ENCODE measurements around the gene HOXC5. TPM values are rescaled to one million over a fixed set of nuclear protein-coding genes. Genes with fewer than 3 reads are reported as not detected.
A peak's percentile ranks its signal among the peaks of the same experiment; 100 is the strongest.

HOXC5 gene
- total RNA-seq, 1 donor from 2014 or later, result not detected

DNA sequence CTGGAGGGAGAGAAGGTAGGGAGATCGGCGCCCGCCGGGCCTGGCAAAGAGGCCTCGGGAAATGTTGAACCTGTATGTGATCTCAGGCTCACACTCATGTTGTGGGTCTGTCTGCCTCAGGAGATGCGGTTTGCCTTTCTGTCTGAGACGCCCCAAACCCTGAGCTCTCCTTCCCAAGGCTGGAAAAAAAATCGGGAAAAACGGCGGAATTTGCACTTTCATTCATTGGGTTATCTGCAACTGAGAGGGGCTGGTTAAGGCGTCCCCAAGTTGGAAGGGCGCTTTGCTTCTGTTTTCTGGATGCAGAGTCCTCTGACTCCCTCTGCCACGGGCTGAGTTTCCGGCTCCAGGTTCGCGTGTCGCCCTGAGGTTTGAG is 37.9 kb upstream of the HOXC5 start:
- TF ChIP-seq, protein P1, sequence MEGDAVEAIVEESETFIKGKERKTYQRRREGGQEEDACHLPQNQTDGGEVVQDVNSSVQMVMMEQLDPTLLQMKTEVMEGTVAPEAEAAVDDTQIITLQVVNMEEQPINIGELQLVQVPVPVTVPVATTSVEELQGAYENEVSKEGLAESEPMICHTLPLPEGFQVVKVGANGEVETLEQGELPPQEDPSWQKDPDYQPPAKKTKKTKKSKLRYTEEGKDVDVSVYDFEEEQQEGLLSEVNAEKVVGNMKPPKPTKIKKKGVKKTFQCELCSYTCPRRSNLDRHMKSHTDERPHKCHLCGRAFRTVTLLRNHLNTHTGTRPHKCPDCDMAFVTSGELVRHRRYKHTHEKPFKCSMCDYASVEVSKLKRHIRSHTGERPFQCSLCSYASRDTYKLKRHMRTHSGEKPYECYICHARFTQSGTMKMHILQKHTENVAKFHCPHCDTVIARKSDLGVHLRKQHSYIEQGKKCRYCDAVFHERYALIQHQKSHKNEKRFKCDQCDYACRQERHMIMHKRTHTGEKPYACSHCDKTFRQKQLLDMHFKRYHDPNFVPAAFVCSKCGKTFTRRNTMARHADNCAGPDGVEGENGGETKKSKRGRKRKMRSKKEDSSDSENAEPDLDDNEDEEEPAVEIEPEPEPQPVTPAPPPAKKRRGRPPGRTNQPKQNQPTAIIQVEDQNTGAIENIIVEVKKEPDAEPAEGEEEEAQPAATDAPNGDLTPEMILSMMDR (IDR thresholded peaks at IDR 0.05), result no peak
- H3K27me3 Mint-ChIP-seq, result peaks cover 79% of the 10 kb centered on the region
- peak; percentile 25 for ATAC-seq (ENCODE audit: low read depth)
- no peak overlapping the region for H3K27ac Mint-ChIP-seq
- peaks cover 2% of the 10 kb centered on the region for H3K9me3 Mint-ChIP-seq
- H3K36me3 Mint-ChIP-seq (ENCODE audit: low read depth), result peaks cover 1% of the 10 kb centered on the region
- H3K4me1 Mint-ChIP-seq, result peaks cover 33% of the 10 kb centered on the region
- DNase-seq, result no peak
- ChIA-PET POLR2A (interaction anchor here (0.6 kb wide), 1 partner anchor 197 kb away, joined by 3 read pairs; no protein-coding TSS in a partner anchor), CTCF (interaction anchor here (1.7 kb wide), 1 partner anchor 10 kb away, joined by 6 read pairs; no protein-coding TSS in a partner anchor)
- H3K4me3 Mint-ChIP-seq, result peak overlapping the region; percentile 82
- intact Hi-C loops (cut with micrococcal nuclease), result loop anchor here (2.0 to 5.0 kb wide), 3 partner anchors 20 to 43 kb away; partner anchors contain the start of genes HOTAIR, HOXC12 and HOXC5

DNA sequence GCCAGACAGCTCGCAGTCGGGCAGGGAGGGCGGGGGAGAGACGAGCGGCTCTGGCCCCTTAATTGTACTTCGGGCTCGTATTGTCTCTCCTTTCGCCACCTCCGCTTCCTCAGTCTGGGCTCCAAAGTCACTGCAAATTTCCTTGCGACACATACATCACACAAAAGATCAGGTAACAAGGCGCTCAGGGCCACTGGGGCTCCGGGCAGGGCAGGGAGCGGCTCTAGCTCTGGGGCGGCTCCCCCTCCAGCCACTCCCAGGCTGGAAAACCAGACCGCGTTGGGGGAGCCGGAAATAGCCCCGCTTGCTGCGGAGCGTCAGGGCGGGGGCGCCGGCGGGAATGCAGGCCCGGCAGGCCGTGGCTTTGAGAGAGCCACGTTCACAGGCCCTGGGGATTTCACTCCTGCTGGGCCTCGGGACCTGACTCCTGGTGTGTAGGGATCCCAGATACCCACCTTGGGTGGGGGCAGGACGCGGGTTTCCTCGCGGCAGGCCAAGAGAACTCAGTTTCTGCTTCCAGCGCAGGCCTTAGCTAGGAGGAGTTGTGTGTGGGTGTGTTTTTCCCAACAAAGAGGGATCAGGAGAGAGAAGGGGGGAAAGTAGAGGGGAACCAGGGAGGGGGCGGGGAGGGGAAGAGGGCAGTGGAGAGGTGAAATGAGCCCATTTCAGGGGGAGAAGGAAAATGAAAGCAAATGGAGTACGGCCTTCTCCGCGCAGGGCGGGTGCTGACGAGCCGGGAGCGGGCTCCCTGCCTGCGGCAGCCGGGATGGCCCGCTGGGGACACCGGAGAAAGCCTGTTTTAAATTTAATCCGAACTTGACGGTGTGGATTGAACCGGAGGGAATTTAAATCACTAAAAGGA is 37.2 kb upstream of the HOXC5 start:
- peaks cover 34% of the 10 kb centered on the region for H3K4me1 Mint-ChIP-seq
- H3K36me3 Mint-ChIP-seq (ENCODE audit: low read depth), result peaks cover 1% of the 10 kb centered on the region
- intact Hi-C loops (cut with micrococcal nuclease), result loop anchor here (2.0 to 5.0 kb wide), 4 partner anchors 19 to 43 kb away; partner anchors contain the start of genes HOTAIR, HOXC12 and HOXC5
- POLR2A ChIA-PET, result interaction anchor here (0.6 to 0.7 kb wide), 2 partner anchors 14 to 197 kb away, joined by 3 to 9 read pairs; partner anchors contain the start of gene HOXC8
- H3K9me3 Mint-ChIP-seq, result peaks cover 2% of the 10 kb centered on the region
- peaks cover 75% of the 10 kb centered on the region for H3K27me3 Mint-ChIP-seq
- TF ChIP-seq, protein P1 (IDR thresholded peaks at IDR 0.05), result no peak
- DNase-seq, result no peak
- H3K4me3 Mint-ChIP-seq, result peak overlapping the region; percentile 82
- CTCF ChIA-PET, result interaction anchor here (1.7 kb wide), 1 partner anchor 10 kb away, joined by 6 read pairs; no protein-coding TSS in a partner anchor
- H3K27ac Mint-ChIP-seq, result no peak overlapping the region
- peak; percentile 37 for ATAC-seq (ENCODE audit: low read depth)

DNA sequence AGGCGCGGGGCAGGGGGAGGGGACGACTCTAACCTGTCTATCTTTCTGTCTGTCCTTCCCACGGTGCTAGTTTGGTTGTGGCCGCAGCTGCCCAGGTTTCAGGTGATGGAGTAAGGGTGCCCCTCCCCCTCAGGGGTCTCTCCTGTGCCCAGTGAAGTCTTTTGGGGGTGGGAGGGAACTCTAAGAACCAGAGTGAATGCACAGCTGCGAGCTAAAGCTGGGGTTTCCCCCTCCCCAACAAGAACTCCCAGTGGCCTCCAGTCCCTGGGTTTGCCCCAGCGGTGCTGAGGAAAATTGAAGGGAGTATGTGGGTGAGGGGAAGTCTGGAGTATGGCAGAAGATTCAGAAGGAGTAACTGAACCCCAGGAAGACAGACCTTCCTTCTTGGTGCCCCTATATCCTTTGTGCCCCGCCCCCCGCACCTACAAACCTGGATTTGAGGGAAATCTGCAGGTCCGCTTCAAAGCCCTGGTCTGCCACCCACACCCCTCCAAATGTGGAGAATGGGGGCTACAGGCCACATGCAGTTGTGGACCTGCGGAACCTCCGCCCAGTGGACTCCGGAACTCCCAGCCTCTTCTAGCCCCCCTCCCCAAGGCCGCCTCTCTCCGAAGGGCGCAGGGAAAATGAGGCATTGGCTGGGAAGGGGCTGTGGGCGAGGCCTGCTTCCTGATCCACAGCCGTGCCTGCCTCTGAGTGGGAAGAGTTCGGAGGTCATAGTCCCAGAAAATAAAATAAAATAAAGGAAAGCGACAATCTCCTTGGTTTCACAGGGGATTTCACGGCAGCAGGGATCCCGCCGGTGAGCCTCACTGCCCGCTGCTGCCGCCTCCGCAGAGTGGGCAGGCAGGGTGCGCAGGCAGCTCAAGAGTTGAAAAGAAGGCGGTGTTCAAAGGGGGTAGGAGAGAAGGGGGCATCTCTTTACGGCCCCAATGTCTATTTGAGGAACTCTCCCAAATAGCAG is 36.3 kb upstream of the HOXC5 start:
- DNase-seq (no peak), ATAC-seq (ENCODE audit: low read depth) (no peak)
- ChIA-PET CTCF (interaction anchor here (0.6 to 1.7 kb wide), 2 partner anchors 9 to 338 kb away, joined by 3 to 6 read pairs; no protein-coding TSS in a partner anchor), POLR2A (interaction anchor here (0.7 to 0.8 kb wide), 2 partner anchors 13 to 56 kb away, joined by 3 to 9 read pairs; partner anchors contain the start of gene HOXC8)
- peaks cover 2% of the 10 kb centered on the region for H3K9me3 Mint-ChIP-seq
- peaks cover 1% of the 10 kb centered on the region for H3K36me3 Mint-ChIP-seq (ENCODE audit: low read depth)
- intact Hi-C loops (cut with micrococcal nuclease), result loop anchor here (2.0 to 5.0 kb wide), 3 partner anchors 18 to 44 kb away; partner anchors contain the start of genes HOXC12 and HOXC5
- peaks cover 77% of the 10 kb centered on the region for H3K27me3 Mint-ChIP-seq
- no peak overlapping the region for H3K27ac Mint-ChIP-seq
- H3K4me3 Mint-ChIP-seq, result peak overlapping the region; percentile 82
- TF ChIP-seq, protein P1 (IDR thresholded peaks at IDR 0.05), result no peak
- peaks cover 34% of the 10 kb centered on the region for H3K4me1 Mint-ChIP-seq

DNA sequence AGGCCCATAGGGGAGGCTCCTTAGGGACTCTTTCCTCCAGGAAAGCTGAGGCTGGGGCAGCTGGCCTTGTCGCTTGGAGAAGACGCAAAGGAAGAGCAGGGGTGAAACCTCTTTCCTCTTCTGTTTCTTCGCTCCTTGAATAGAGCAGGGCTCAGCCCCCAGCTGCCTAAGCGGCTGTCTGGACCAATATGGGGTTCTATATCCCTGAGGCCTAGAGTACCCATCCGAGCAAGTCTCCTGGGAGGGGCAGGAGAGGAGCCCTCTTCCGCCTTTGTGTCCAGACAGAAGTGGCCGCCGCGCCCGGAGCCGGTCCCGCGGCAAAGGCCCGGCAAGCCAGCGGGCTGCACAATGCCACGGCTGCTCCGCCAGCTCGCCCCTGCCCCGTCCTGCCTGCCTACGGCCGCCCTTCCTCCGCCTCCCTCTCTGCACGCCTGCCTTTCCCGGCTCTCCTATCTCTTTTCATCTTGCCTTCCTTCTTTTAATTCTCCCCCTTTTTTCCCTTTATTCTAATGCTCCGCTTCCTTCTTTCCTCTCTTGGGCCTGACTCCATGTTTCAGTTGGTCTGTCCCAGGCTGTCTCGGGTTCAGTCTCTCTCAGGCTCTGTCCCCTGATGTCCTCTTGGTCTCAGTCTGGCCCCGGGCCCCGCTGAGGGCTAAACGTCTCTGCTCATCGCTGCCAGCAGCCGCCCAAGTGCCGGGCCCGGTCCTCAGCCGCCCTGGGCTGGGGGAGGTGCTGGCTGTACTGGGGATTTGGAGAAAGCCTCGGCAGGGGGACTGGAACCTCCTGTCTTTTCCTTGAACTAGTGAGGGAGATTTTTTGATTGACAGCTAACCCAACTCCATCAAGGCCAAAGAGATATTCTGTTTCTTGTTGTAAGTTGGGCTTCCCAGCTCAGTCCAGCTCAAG is 35.4 kb upstream of the HOXC5 start:
- H3K4me3 Mint-ChIP-seq, result peak overlapping the region; percentile 53
- peaks cover 34% of the 10 kb centered on the region for H3K4me1 Mint-ChIP-seq
- ChIA-PET POLR2A (interaction anchor here (0.8 kb wide), 1 partner anchor 55 kb away, joined by 3 read pairs; no protein-coding TSS in a partner anchor), CTCF (interaction anchor here (1.1 kb wide), 1 partner anchor 12 kb away, joined by 3 read pairs; the partner anchor contains the start of gene HOXC10)
- H3K27me3 Mint-ChIP-seq, result peaks cover 76% of the 10 kb centered on the region
- TF ChIP-seq, protein P1 (IDR thresholded peaks at IDR 0.05), result no peak
- ATAC-seq (ENCODE audit: low read depth) (no peak), DNase-seq (no peak)
- intact Hi-C loops (cut with micrococcal nuclease), result loop anchor here (2.0 to 5.0 kb wide), 3 partner anchors 17 to 45 kb away; partner anchors contain the start of genes HOXC12 and HOXC5
- peaks cover 2% of the 10 kb centered on the region for H3K9me3 Mint-ChIP-seq
- peaks cover 1% of the 10 kb centered on the region for H3K36me3 Mint-ChIP-seq (ENCODE audit: low read depth)
- no peak overlapping the region for H3K27ac Mint-ChIP-seq
